IgD-negative memory B cell (primary cell): Measurements from ENCODE around the gene JAKMIP2. TPM values are rescaled to one million over a fixed set of nuclear protein-coding genes. Genes with fewer than 3 reads are reported as not detected.
"Not testable (repeated sequence)": the region's sequence is repeated elsewhere in the genome, so short reads cannot be mapped to it uniquely, and the experiment has no call there.

ENCODE experiments used
- H3K27ac Mint-ChIP-seq, 3 donors: one replicate each; pipeline ENCODE4 v1.8.0; 2020 to 2022; ENCODE audit warnings: mild to moderate bottlenecking in 3 of 3, mixed read lengths in 3 of 3, moderate library complexity in 1 of 3
- H3K27me3 Mint-ChIP-seq: one replicate; pipeline ENCODE4 v1.8.0; 2021; ENCODE audit warnings: mixed read lengths
- H3K36me3 Mint-ChIP-seq: one replicate; pipeline ENCODE4 v1.8.0; 2020; ENCODE audit warnings: mild to moderate bottlenecking, mixed read lengths
- H3K4me1 Mint-ChIP-seq, 3 donors: one replicate each; pipeline ENCODE4 v1.8.0; 2020 to 2022; ENCODE audit warnings: mixed read lengths in 3 of 3, mild to moderate bottlenecking in 1 of 3
- H3K4me3 Mint-ChIP-seq, 4 donors: one replicate each; pipeline ENCODE4 v1.8.0; 2020 to 2022; ENCODE audit warnings: mild to moderate bottlenecking in 4 of 4, mixed read lengths in 4 of 4, moderate library complexity in 3 of 4
- H3K9me3 Mint-ChIP-seq, 3 donors: one replicate each; pipeline ENCODE4 v1.8.0; 2020 to 2021; ENCODE audit warnings: mixed read lengths in 3 of 3, mild to moderate bottlenecking in 1 of 3
- polyA plus RNA-seq: library from polyadenylated mRNA; unstranded; fragments of 300-500 nt; fragmentation: Illumina TruSeq; gene quantifications from one replicate; pipeline ENCODE4 v1.2.3, GENCODE V29; 2021

The JAKMIP2 gene
- polyA plus RNA-seq, 1 donor from 2014 or later: 0.14 TPM

GRCh38 chr5:147616421-147616820, 166.1 kb downstream of the JAKMIP2 start:
- H3K27ac Mint-ChIP-seq: no peak overlapping the region
- no peaks in the 10 kb centered on the region for H3K4me1 Mint-ChIP-seq
- H3K4me3 Mint-ChIP-seq: no peak overlapping the region
- H3K9me3 Mint-ChIP-seq: no peaks in the 10 kb centered on the region
- H3K27me3 Mint-ChIP-seq: no peaks in the 10 kb centered on the region
- H3K36me3 Mint-ChIP-seq: no peaks in the 10 kb centered on the region

- Mint-ChIP-seq H3K27ac (no peak overlapping the region), H3K9me3 (peaks cover 0 to 4% (median 4%) of the 10 kb centered on the region in 3 donors), H3K27me3 (peaks cover 2% of the 10 kb centered on the region), H3K36me3 (no peaks in the 10 kb centered on the region), H3K4me3 (no peak overlapping the region), H3K4me1 (no peaks in the 10 kb centered on the region)
Observed at GRCh38 chr5:147613359-147613758, 169.2 kb downstream of the JAKMIP2 start.

- Mint-ChIP-seq H3K27me3 (peaks cover 2% of the 10 kb centered on the region), H3K9me3 (peaks cover 1 to 4% (median 4%) of the 10 kb centered on the region in 3 donors), H3K27ac (no peak overlapping the region), H3K4me3 (peak overlapping the region in 1 of 4 donors; percentile 40), H3K4me1 (no peaks in the 10 kb centered on the region), H3K36me3 (no peaks in the 10 kb centered on the region)
Observed at GRCh38 chr5:147611483-147611882, 171.0 kb downstream of the JAKMIP2 start.

GRCh38 chr5:147610798-147611197, 171.7 kb downstream of the JAKMIP2 start:
- H3K27ac Mint-ChIP-seq: no peak overlapping the region
- H3K36me3 Mint-ChIP-seq: no peaks in the 10 kb centered on the region
- peaks cover 2% of the 10 kb centered on the region for H3K27me3 Mint-ChIP-seq
- H3K4me3 Mint-ChIP-seq: no peak overlapping the region
- H3K4me1 Mint-ChIP-seq: no peaks in the 10 kb centered on the region
- H3K9me3 Mint-ChIP-seq: peaks cover 1 to 4% (median 4%) of the 10 kb centered on the region in 3 donors

- no peaks in the 10 kb centered on the region for H3K27me3 Mint-ChIP-seq
- H3K36me3 Mint-ChIP-seq: no peaks in the 10 kb centered on the region
- H3K9me3 Mint-ChIP-seq: peaks cover 0 to 1% (median 0%) of the 10 kb centered on the region in 3 donors
- H3K4me1 Mint-ChIP-seq: no peaks in the 10 kb centered on the region
- no peak overlapping the region for H3K27ac Mint-ChIP-seq
- H3K4me3 Mint-ChIP-seq: no peak overlapping the region
Observed at GRCh38 chr5:147601652-147602051, 180.9 kb downstream of the JAKMIP2 start.

GRCh38 chr5:147591120-147591519, 191.4 kb downstream of the JAKMIP2 start:
- H3K4me3 Mint-ChIP-seq: no peak overlapping the region
- no peak overlapping the region for H3K27ac Mint-ChIP-seq
- peaks cover 2 to 4% (median 3%) of the 10 kb centered on the region in 3 donors for H3K9me3 Mint-ChIP-seq
- no peaks in the 10 kb centered on the region for H3K4me1 Mint-ChIP-seq
- H3K27me3 Mint-ChIP-seq: no peaks in the 10 kb centered on the region
- peaks cover 3% of the 10 kb centered on the region for H3K36me3 Mint-ChIP-seq

- Mint-ChIP-seq H3K27ac (no peak overlapping the region), H3K27me3 (no peaks in the 10 kb centered on the region), H3K36me3 (peaks cover 3% of the 10 kb centered on the region), H3K4me1 (no peaks in the 10 kb centered on the region), H3K4me3 (no peak overlapping the region), H3K9me3 (peaks cover 0 to 4% (median 3%) of the 10 kb centered on the region in 3 donors)
Observed at GRCh38 chr5:147590096-147590495, 192.4 kb downstream of the JAKMIP2 start.

- H3K9me3 Mint-ChIP-seq: peaks cover 0 to 3% (median 0%) of the 10 kb centered on the region in 3 donors
- no peak overlapping the region for H3K27ac Mint-ChIP-seq
- peaks cover 3% of the 10 kb centered on the region for H3K36me3 Mint-ChIP-seq
- H3K27me3 Mint-ChIP-seq: no peaks in the 10 kb centered on the region
- H3K4me1 Mint-ChIP-seq: no peaks in the 10 kb centered on the region
- no peak overlapping the region for H3K4me3 Mint-ChIP-seq
Observed at GRCh38 chr5:147586832-147587231, 195.7 kb downstream of the JAKMIP2 start.

GRCh38 chr5:147586221-147586620, 196.3 kb downstream of the JAKMIP2 start:
- Mint-ChIP-seq H3K27ac (no peak overlapping the region), H3K4me1 (no peaks in the 10 kb centered on the region), H3K4me3 (no peak overlapping the region), H3K36me3 (peaks cover 3% of the 10 kb centered on the region), H3K27me3 (no peaks in the 10 kb centered on the region), H3K9me3 (peaks cover 0 to 3% (median 2%) of the 10 kb centered on the region in 3 donors)

- not testable (repeated sequence) for H3K4me1 Mint-ChIP-seq, H3K4me3 Mint-ChIP-seq, H3K27me3 Mint-ChIP-seq, H3K9me3 Mint-ChIP-seq, H3K36me3 Mint-ChIP-seq, H3K27ac Mint-ChIP-seq
Observed at GRCh38 chr5:147582272-147582671, 200.3 kb downstream of the JAKMIP2 start.

- not testable (repeated sequence) for H3K4me3 Mint-ChIP-seq, H3K4me1 Mint-ChIP-seq, H3K27ac Mint-ChIP-seq
Observed at GRCh38 chr5:147580418-147580817, 202.1 kb downstream of the JAKMIP2 start.

GRCh38 chr5:147578228-147579024, 204.1 kb downstream of the JAKMIP2 start:
- no peak overlapping the region for H3K4me3 Mint-ChIP-seq
- H3K27me3 Mint-ChIP-seq: peaks cover 3% of the 10 kb centered on the region
- H3K36me3 Mint-ChIP-seq: no peaks in the 10 kb centered on the region
- peaks cover 4 to 5% (median 4%) of the 10 kb centered on the region in 3 donors for H3K9me3 Mint-ChIP-seq
- no peaks in the 10 kb centered on the region for H3K4me1 Mint-ChIP-seq
- H3K27ac Mint-ChIP-seq: no peak overlapping the region

More at GRCh38 chr5:147580418-147580817, 202.1 kb downstream of the JAKMIP2 start:
- H3K9me3 Mint-ChIP-seq, H3K36me3 Mint-ChIP-seq, H3K27me3 Mint-ChIP-seq: not testable (repeated sequence)

GRCh38 chr5:147576646-147577535, 205.6 kb downstream of the JAKMIP2 start:
- Mint-ChIP-seq H3K27ac (no peak overlapping the region), H3K9me3 (peaks cover 2 to 4% (median 4%) of the 10 kb centered on the region in 3 donors), H3K4me3 (no peak overlapping the region), H3K4me1 (no peaks in the 10 kb centered on the region), H3K27me3 (peaks cover 3% of the 10 kb centered on the region), H3K36me3 (no peaks in the 10 kb centered on the region)

- Mint-ChIP-seq H3K27ac (no peak overlapping the region), H3K27me3 (peaks cover 3% of the 10 kb centered on the region), H3K4me3 (no peak overlapping the region), H3K36me3 (no peaks in the 10 kb centered on the region), H3K9me3 (peaks cover 0 to 4% (median 2%) of the 10 kb centered on the region in 3 donors), H3K4me1 (no peaks in the 10 kb centered on the region)
Observed at GRCh38 chr5:147575598-147575997, 206.9 kb downstream of the JAKMIP2 start.

GRCh38 chr5:147573211-147573610, 209.3 kb downstream of the JAKMIP2 start:
- Mint-ChIP-seq H3K4me1 (no peaks in the 10 kb centered on the region), H3K36me3 (no peaks in the 10 kb centered on the region), H3K9me3 (no peaks in the 10 kb centered on the region), H3K27me3 (peaks cover 3% of the 10 kb centered on the region), H3K27ac (no peak overlapping the region), H3K4me3 (no peak overlapping the region)
